HG03432 (cell line): ENCODE results near the gene H2AZ2.
"Not testable (repeated sequence)": the region's sequence is repeated elsewhere in the genome, so short reads cannot be mapped to it uniquely, and the experiment has no call there.

Experiments
- ATAC-seq: cut with Tn5 transposase; IDR thresholded peaks from one replicate; pipeline ENCODE4 v1.9.1; 2021; ENCODE audit warnings: mild to moderate bottlenecking, moderate library complexity; ENCODE audit not compliant: unreplicated experiment

Gene H2AZ2

DNA sequence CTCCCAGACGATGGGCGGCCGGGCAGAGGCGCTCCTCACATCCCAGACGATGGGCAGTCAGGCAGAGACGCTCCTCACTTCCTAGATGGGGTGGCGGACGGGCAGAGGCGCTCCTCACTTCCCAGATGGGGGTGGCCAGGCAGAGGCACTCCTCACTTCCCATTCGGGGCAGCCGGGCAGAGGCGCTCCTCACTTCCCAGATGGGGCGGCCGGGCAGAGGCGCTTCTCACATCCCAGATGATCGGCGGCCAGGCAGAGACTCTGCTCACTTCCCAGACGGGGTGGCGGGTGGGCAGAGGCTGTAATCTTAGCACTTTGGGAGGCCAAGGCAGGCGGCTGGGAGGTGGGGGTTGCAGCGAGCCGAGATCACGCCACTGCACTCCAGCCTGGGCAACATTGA, 24.0 kb upstream of the H2AZ2 start:
- not testable (repeated sequence) for ATAC-seq

DNA sequence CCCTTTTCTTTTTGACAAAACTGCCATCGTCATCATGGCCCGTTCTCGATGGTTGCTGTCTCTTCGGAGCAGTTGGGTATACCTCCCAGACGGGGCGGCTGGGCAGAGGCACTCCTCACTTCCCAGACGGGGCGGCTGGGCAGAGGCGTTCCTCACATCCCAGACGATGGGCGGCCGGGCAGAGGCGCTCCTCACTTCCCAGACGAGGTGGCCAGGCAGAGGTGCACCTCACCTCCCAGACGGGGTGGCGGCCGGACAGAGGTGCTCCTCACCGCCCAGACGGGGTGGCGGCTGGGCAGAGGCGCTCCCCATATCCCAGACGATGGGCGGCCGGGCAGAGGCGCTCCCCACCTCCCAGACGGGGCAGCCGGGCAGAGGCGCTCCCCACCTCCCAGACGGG, 22.9 kb upstream of the H2AZ2 start:
- not testable (repeated sequence) for ATAC-seq

GRCh38 chr7:44870336-44870735, 22.4 kb upstream of the H2AZ2 start:
- not testable (repeated sequence) for ATAC-seq

- ATAC-seq: no peak
Observed at GRCh38 chr7:44867073-44867995, 19.4 kb upstream of the H2AZ2 start.

DNA sequence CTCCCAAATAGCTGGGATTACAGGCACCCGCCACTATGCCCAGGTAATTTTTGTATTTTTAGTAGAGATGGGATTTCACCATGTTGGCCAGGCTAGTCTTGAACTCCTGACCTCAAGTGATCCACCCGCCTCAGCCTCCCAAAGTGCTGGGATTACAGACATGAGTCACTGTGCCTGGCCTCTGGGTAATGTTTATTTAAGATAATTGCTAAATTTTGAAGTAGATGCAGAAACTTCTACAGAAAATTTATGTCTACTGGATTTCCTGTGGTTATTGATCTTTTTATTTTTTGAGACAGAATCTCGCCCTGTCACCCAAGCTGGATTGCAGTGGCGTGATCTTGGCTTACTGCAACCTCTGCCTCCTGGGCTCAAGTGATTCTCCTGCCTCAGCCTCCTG, 14.1 kb upstream of the H2AZ2 start:
- ATAC-seq: not testable (repeated sequence)

DNA sequence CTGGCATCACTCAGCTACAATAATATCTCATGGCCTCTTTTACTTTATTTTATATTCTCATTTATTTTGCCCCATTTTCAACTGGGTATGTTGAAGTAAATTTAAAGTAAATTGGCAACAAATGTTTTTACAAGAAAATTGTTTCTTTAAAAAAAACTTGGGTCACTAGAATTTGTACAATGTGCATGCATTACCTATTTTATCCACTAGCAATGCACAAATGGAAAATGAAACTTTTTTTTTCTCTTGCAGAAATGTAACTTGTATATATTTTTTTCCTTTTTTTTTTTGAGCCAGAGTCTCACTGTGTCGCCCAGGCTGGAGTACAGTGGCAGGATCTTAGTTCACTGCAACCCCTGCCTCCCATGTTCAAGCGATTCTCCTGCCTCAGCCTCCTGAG, 10.3 kb upstream of the H2AZ2 start:
- no peak for ATAC-seq

GRCh38 chr7:44854644-44855364, 6.9 kb upstream of the H2AZ2 start:
- ATAC-seq: no peak

DNA sequence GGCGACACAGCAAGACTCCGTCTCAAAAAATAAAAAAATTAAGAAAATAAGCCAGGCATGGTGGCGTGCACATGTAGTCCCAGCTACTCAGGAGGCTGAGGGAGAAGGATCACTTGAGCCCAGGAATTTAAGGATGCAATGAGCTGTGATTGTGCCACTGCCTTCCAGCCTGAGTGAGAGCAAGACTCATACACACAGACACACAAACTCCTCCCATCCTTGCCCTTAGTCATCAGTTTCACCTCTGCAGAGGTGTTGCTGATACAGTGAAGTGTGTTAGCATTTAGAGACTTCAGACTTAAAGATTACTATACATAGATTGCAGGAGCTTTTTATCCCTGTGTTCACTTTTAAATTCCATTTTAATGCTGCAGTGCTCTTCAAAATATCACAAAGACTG, 5.5 kb upstream of the H2AZ2 start:
- no peak for ATAC-seq

DNA sequence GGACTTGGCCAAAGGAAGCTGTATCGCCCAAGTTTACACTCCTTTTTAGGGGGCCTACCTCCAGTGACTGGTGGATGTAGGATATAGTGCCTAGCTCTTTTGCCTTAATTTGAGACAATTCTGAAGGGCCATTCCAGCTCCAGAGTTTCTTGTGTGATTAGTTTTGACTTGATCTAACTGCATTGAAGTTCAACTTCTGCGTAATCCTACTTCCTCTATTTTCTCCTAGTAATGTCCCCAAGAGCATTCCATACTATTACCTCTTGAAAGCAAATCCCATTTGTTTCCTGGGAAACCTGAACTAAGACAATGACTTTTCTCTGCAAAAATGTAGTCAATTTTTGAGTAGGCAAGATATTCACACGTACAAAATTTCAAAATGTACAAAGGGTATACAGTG, 4.7 kb upstream of the H2AZ2 start:
- no peak for ATAC-seq

DNA sequence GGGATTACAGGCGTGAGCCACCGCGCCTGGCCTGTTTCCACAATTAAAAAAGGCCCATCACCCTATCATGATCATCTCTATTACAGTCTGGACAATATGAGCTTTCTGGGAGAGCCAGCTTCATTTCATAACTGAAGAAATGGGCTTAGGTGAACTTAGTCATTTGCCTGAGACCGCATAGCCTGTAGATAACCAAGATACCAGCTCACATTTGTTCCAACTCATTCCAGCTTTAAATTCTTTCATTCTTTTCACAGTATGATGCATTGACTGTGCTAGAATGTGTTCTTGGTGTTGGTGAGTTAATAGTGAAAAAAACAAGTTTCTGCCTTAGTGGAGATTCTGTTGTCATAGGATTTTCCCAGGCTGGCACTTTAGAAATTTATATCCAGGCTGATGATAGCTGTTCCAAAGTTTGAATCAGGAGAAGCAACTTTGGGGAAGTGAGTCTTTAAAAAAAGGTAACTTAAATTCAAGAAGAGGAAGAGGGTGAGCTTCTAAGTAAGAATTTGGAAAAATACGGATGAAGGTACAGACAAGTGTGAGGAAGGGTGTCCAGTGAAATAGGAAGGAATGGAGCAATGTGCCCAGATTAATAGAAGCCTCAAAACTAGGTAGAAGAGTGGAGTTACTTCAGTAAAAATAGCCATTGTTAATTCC, 2.1 kb upstream of the H2AZ2 start:
- ATAC-seq: no peak

DNA sequence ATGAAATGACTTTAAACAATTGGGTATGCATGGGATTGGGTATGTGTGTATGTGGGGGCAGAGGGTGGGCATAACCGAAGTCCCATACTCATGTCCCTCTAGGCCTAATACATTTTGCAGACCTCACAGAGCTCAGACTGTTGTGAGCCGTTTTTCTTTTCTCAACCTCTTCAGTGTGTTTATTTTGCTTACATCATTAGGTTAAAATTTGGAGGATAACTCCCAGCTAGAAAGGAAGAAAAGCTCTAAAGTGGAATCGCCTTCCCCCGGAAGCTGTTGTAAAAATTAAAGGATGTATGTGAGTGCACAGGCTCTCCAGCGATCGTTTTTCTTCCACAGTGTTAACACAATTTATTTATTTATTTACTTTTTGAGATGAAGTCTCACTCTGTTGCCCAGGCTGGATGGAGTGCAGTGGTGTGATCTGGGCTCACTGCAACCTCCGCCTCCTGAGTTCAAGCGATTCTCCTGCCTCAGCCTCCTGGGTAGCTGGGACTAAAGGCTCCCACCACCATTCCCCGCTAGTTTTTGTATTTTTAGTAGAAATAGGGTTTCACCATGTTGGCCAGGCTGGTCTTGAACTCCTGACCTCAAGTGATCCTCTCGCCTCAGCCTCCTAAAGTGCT, 1.5 kb upstream of the H2AZ2 start:
- no peak for ATAC-seq

GRCh38 chr7:44847509-44847919, 373 bp downstream of the H2AZ2 start:
- peak; percentile 73 for ATAC-seq

DNA sequence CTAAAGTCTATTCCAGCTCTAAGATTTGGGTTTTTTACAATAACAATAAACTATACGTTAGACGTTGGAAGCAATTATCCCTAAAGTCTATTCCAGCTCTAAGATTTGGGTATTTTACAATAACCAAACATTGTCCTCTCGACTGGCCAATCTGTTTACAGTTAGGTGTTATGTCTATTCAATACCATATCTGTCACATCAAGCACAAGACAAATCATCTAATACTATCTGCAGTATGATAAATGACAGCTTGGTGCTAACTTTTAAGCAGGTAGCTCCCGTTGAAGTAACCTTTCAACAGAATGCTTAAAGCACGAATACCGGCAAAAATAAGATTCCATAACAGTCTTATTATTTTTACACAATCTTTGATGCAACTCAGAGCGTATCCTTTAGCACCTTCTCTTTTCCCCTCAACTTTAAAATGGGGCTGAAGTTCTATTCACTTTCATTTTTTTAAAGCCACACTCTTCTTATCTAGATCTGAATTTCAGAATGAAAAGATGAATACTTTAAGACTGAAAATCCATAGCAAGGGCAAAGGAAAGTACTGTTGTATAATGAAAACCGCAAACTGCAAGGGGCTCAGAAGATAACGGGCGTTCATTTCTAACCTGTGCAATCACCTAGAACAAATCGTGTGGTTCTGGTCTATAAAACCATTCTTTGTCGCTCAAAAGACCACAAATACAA, 925 bp downstream of the H2AZ2 start:
- no peak for ATAC-seq

DNA sequence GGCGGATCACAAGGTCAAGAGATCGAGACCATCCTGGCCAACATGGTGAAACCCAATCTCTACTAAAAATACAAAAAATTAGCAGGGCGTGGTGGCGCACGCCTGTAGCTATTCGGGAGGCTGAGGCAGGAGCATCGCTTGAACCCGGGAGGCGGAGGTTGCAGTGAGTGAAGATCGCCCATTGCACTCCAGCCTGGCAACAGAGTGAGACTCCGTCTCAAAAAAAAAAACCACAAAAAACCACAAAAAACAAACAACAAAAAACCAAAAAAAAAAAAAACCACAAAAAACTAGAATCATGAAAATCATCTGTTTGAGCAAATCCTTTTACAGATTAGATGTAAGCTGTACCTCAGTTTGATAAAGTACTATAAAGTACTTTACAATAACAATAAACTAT, 1.5 kb downstream of the H2AZ2 start:
- ATAC-seq: not testable (repeated sequence)

- no peak for ATAC-seq
Observed at GRCh38 chr7:44845451-44845850, 2.4 kb downstream of the H2AZ2 start.

- ATAC-seq: not testable (repeated sequence)
Observed at GRCh38 chr7:44843440-44843839, 4.4 kb downstream of the H2AZ2 start.

DNA sequence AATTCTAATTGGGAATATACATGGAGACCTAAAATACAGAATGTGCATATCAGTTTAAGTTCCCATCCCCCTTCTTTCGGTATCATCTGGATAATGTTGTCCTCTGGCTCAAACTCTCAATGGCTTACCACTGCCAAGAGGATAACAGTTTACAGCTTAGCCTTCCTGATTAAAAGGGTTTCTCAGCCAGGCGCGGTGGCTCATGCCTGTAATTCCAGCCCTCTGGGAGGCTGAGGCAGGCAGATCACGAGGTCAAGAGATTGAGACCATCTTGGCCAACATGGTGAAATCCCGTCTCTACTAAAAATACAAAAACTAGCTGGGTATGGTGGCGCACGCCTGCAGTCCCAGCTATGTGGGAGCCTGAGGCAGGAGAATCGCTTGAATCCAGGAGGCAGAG, 5.2 kb downstream of the H2AZ2 start:
- not testable (repeated sequence) for ATAC-seq

GRCh38 chr7:44838751-44839150, 9.1 kb downstream of the H2AZ2 start:
- no peak for ATAC-seq

DNA sequence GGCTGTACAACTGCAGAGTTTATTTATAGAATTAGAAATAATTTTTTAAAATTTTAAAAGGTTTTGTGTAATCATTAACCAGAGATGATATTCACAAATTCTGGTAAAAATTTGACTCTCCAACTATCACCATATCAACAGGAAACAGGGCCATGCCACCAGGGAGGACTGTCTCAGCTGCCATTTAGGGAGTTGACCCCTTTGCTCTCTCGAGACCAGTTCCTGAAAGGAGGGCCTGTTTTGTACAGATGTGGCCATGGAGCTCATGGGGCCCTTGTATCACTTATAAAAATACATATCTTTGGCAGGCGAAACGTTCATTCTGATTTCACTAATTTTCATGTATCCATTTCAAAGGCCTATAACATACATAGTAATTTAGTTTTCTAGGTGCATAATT, 20.3 kb downstream of the H2AZ2 start:
- no peak for ATAC-seq

DNA sequence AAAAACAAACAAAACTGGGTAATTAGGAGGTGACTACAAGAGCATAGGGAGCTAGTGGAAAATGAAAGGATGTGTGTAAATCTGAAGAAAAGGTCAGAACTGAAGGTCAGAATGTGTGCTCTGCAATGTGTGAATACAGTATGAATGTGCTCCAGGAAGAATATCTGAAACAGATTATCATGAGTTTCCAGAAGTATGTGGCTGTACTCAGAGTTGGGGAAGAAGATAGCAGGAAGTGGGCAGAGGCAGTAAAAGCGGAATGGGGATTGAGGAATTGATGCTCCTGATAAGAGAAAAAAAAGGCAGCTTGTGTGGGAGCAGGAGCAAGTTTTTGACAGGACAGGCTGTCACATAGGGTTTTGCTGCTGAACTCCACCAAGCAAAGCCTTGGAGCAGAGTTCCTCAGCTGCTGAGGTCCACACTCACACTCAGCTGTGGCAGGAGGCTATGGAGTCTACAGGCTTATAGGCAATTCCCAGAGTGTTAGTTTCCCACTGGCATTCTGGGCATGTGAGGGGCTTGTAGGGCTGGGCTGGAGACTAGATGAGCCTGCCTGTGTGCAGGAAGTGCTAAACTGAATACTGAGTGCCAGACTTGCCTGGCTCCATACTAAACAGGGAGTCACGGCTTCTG, 22.9 kb downstream of the H2AZ2 start:
- no peak for ATAC-seq
